KOPT-K1 (cell line): ENCODE data around the gene ANKHD1.

ENCODE experiments used
- H3K27ac ChIP-seq: fragments of 200-600 bp; sonication (generic); 2 replicates; pipeline ENCODE4 v1.5.1; 2016; ENCODE audit warnings: antibody characterized with exemption, mild to moderate bottlenecking, low read depth, low read length; ENCODE audit not compliant: poor library complexity, severe bottlenecking
- H3K36me3 ChIP-seq: fragments of 200-600 bp; sonication (generic); 2 replicates; pipeline ENCODE4 v1.5.1; 2017; ENCODE audit warnings: antibody characterized with exemption, mild to moderate bottlenecking, low read length, moderate library complexity; ENCODE audit not compliant: insufficient read depth
- H3K9me3 ChIP-seq: fragments of 200-600 bp; sonication (generic); 2 replicates; pipeline ENCODE4 v1.5.1; 2017; ENCODE audit warnings: antibody characterized with exemption, low read length, mild to moderate bottlenecking; ENCODE audit not compliant: insufficient read depth, poor library complexity, severe bottlenecking

ANKHD1 gene

GRCh38 chr5:140509898-140510297 is 108.3 kb downstream of the ANKHD1 start:
- Histone ChIP-seq H3K9me3 (no peaks in the 10 kb centered on the region), H3K36me3 (peaks cover 100% of the 10 kb centered on the region), H3K27ac (no peak overlapping the region)

GRCh38 chr5:140513124-140513523 is 111.5 kb downstream of the ANKHD1 start:
- H3K27ac ChIP-seq, result no peak overlapping the region
- H3K9me3 ChIP-seq, result no peaks in the 10 kb centered on the region
- peaks cover 76% of the 10 kb centered on the region for H3K36me3 ChIP-seq

- H3K9me3 ChIP-seq, result no peaks in the 10 kb centered on the region
- H3K27ac ChIP-seq, result no peak overlapping the region
- peaks cover 78% of the 10 kb centered on the region for H3K36me3 ChIP-seq
These were observed 122.4 kb downstream of the ANKHD1 start for GRCh38 chr5:140524003-140524402.

- Histone ChIP-seq H3K27ac (no peak overlapping the region), H3K36me3 (peaks cover 97% of the 10 kb centered on the region), H3K9me3 (no peaks in the 10 kb centered on the region)
These were observed 138.6 kb downstream of the ANKHD1 start for GRCh38 chr5:140540227-140540626.

GRCh38 chr5:140542972-140543371 is 141.3 kb downstream of the ANKHD1 start:
- Histone ChIP-seq H3K36me3 (peaks cover 88% of the 10 kb centered on the region), H3K9me3 (no peaks in the 10 kb centered on the region), H3K27ac (no peak overlapping the region)

- Histone ChIP-seq H3K36me3 (peaks cover 86% of the 10 kb centered on the region), H3K9me3 (no peaks in the 10 kb centered on the region)
These were observed 143.4 kb downstream of the ANKHD1 start for GRCh38 chr5:140544986-140545385.

GRCh38 chr5:140545606-140546005 is 144.0 kb downstream of the ANKHD1 start:
- no peaks in the 10 kb centered on the region for H3K9me3 ChIP-seq
- peaks cover 86% of the 10 kb centered on the region for H3K36me3 ChIP-seq
- H3K27ac ChIP-seq, result no peak overlapping the region

More at GRCh38 chr5:140544986-140545385, 143.4 kb downstream of the ANKHD1 start:
- H3K27ac ChIP-seq, result no peak overlapping the region

GRCh38 chr5:140546851-140547507 is 145.3 kb downstream of the ANKHD1 start:
- Histone ChIP-seq H3K36me3 (peaks cover 86% of the 10 kb centered on the region), H3K27ac (peak overlapping the region; percentile 71), H3K9me3 (no peaks in the 10 kb centered on the region)

- Histone ChIP-seq H3K27ac (peak within 1 kb of the TSS; percentile 71), H3K9me3 (no peaks in the 10 kb centered on the region), H3K36me3 (peaks cover 86% of the 10 kb centered on the region)
These were observed 146.1 kb downstream of the ANKHD1 start, which contains the start of gene EIF4EBP3 for GRCh38 chr5:140547508-140548299. Gene EIF4EBP3 (plus strand): TSS chr5:140547662. CDS start chr5:140547738, 76 bp downstream.

GRCh38 chr5:140548300-140548688 is 146.7 kb downstream of the ANKHD1 start:
- peaks cover 88% of the 10 kb centered on the region for H3K36me3 ChIP-seq
- peak overlapping the region; percentile 71 for H3K27ac ChIP-seq
- no peaks in the 10 kb centered on the region for H3K9me3 ChIP-seq

GRCh38 chr5:140548791-140549190 is 147.2 kb downstream of the ANKHD1 start:
- H3K9me3 ChIP-seq, result no peaks in the 10 kb centered on the region
- H3K27ac ChIP-seq, result peak overlapping the region; percentile 71
- H3K36me3 ChIP-seq, result peaks cover 88% of the 10 kb centered on the region

GRCh38 chr5:140549237-140550144 is 147.9 kb downstream of the ANKHD1 start:
- Histone ChIP-seq H3K9me3 (no peaks in the 10 kb centered on the region), H3K36me3 (peaks cover 88% of the 10 kb centered on the region), H3K27ac (peak overlapping the region; percentile 71)

GRCh38 chr5:140550147-140551079 is 148.8 kb downstream of the ANKHD1 start:
- Histone ChIP-seq H3K27ac (no peak overlapping the region), H3K9me3 (no peaks in the 10 kb centered on the region), H3K36me3 (peaks cover 81% of the 10 kb centered on the region)

- H3K9me3 ChIP-seq, result no peaks in the 10 kb centered on the region
- peaks cover 68% of the 10 kb centered on the region for H3K36me3 ChIP-seq
- H3K27ac ChIP-seq, result no peak overlapping the region
These were observed 150.2 kb downstream of the ANKHD1 start for GRCh38 chr5:140551872-140552271.
